Stomach (tissue), 4 donors: Measurements from ENCODE around the gene TIE1.

ENCODE experiments used
- CTCF ChIP-seq, 7 experiments: fragments of 450-650 bp in 4 of 7; fragments of 200-600 bp in 3 of 7; sonication (generic) in 3 of 7; IDR thresholded peaks; one replicate each; pipeline ENCODE4 v1.5.1; 2016 to 2019; ENCODE audit warnings: antibody characterized with exemption in 7 of 7, control low read depth in 2 of 7, mild to moderate bottlenecking in 1 of 7
- POLR2A ChIP-seq, 4 donors: fragments of 450-650 bp; IDR thresholded peaks; one replicate each; pipeline ENCODE4 v1.6.1; 2016; ENCODE audit warnings: antibody characterized with exemption in 4 of 4, control low read depth in 2 of 4, mild to moderate bottlenecking in 1 of 4, moderate library complexity in 1 of 4
- POLR2AphosphoS5 ChIP-seq, 3 donors: sonication (generic); formaldehyde crosslinking; IDR thresholded peaks; one replicate each; pipeline ENCODE4 v1.6.1; 2016; ENCODE audit warnings: antibody characterized with exemption in 3 of 3

GRCh38 chr1:43284065-43284464, 16.7 kb upstream of the TIE1 start:
- TF ChIP-seq CTCF (IDR thresholded peaks at IDR 0.05): no peak
- TF ChIP-seq POLR2A (IDR thresholded peaks at IDR 0.05): no peak
- no peak for TF ChIP-seq POLR2AphosphoS5 (IDR thresholded peaks at IDR 0.05)
